DMS153 treated with DMSO at 0.1 percent for 48 hours (cell line): ENCODE results near the gene FUT8.

Source experiments
- DNase-seq: peaks from one replicate; lab custom pipeline; 2025; ENCODE audit not compliant: unreplicated experiment; lab: John Stamatoyannopoulos, UW

Gene FUT8

DNA sequence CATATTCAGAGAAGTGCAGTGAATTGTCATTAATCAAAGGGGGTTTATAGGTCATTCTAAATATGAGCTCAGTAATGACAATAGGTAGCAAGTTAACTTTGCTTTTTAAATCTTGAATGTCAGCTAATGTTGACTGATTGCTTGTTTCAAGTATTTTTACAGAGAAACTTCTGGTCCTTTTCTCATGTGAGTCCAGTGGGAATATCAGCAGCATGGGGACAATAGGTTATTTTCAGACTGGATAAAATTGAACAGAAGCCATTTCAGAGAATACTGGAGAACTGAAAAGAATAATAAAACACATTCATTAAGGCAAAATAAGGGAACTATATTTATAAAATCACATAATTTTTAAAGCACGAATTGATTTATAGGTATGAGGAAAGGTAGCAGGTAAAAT, 78.7 kb downstream of the FUT8 start:
- no peak for DNase-seq

DNA sequence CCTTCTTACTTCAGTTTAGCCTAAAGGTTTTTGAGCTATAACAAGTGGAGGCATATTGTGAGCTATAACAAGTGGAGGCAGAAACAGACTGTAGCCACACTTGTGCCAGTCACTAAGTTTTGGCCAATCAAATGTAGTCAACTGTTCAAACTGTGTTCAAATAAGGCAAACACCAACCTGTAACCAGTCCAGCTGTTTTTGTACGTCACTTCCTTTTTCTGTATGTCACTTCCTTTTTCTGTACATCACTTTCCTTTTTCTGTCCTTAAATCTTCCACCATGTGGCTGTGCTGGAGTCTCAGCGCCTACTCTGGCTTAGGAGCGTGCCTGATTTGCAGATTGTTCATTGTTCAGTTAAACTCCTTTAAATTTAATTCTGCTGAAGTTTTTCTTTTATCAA, 79.7 kb downstream of the FUT8 start:
- DNase-seq: no peak

DNA sequence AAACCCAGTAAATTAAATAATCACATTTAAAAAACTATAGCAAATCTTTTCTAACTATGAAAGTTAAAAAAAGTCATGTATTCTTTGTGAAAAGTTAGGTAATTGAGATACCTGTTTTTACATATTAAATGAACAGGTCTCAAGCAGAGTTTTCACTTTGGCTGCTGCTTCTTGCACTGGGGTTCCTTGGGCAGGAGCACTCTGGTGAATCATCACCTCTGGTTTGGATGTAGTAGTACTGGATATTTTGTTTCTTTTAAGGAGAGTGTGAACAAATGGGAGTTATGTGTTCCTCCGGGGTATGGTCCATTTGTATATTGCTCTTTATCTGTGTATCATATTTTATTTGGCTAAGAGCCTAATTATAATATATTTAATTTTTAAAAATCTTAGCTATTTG, 82.7 kb downstream of the FUT8 start:
- no peak for DNase-seq

- DNase-seq: no peak
These were observed 83.9 kb downstream of the FUT8 start for GRCh38 chr14:65496178-65496993.

DNA sequence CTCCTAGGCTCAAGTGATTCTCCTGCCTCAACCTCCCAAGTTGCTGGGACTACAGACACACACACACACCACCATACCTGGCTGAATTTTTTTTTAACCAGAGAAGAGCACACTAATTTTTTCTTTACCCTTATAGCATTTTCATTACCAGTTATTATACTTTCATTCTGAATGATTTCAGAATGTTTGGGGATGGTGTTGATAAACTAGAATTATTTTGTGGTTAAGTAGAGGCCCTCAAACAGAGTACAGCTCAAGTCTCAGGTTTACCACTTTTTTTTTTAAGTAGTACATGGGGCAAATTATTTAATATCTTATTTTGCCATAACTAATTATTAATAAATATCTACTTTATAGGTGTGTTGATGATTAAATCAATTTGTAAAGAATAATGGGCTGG, 86.6 kb downstream of the FUT8 start:
- DNase-seq: no peak

DNA sequence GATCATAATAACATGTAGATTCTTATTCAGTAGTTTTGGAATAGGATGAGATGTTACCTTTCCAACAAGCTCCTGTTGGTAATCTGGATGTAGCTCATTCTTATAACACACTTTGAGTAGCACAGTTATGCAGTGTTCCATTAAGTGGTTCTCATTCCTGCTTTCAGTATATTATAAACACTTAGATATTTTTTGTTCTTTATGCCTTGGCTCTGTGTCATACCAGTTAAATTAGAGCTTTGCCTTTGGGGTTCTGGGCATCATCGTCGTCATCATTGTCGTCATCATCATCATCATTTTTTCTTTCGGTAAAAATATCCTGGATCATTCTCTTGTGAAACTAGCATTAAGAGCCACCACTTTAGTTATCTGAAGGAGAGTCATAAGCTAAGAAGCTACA, 87.5 kb downstream of the FUT8 start:
- DNase-seq: no peak

DNA sequence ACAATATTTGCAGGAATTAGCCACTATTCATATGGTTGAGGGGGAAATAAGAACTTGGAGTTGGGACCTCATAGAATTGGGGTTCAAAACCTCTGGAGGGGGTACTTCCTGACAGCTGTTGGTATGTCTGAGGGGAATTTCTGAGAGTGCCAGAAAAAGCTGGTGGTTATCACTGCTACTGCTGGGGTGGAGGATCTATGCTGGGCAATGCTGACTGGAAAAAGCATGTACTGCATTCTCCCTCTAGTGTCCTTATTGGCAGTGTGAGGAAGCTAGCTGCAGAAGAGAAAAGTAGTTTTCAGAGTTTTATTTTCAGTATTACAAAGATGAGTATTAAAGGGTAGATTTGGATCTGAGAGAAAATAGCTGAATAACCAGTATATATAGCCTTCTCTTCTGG, 88.8 kb downstream of the FUT8 start:
- DNase-seq: no peak

- DNase-seq: no peak
These were observed 90.2 kb downstream of the FUT8 start for GRCh38 chr14:65502676-65503124.

DNA sequence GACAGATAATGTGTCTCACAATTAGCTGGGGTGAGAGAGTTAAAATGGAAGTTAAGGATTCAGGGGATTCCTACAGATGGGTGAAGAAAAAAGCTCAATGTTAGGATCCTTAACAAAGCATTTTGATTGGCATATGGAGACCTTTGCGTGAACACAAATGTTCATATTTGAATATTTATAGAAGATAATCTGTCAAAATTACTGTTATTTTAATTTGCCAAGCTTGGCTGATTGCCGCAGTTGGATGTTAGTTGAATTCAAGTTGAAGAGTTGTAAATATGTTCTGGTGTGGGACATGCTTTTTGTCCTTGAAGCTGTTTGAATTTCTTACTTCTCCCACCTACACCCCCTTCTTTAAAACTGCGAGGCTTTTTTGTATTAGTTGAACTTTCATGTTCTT, 91.2 kb downstream of the FUT8 start:
- no peak for DNase-seq

DNA sequence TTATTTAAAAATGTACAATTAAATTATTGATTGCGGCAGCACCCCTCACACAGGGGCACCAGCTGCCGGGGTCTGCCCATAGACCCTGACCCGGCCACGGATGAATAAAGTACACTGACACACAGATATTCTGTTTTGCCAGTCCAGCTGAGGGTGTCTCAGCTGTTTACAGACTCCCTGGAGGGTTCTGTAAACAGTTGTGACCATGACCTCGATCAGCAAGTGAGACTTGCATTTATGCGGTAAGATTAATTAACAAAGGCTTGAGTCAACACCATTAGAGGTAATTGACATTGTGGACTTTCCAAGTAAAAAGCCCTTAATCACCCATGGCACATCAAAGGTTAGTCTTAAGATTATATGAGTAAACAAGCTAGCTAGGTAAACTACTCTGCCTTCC, 94.3 kb downstream of the FUT8 start:
- DNase-seq: no peak

DNA sequence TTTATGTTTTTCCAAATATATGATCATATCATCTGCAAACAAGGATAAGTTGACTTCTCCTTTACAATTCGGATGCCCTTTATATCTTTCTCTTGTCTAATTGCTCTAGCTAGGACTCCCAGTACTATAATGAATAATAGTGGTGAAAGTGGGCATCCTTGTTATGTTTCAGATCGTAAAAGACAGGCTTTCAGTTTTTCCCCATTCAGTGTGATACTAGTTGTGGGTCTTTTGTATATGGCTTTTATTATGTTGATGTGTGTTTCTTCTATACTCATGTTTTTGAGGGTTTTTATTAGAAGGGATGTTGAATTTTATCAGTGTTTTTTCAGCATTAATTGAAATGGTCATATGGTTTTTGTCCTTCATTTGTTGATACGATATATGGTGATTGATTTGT, 97.3 kb downstream of the FUT8 start:
- no peak for DNase-seq

GRCh38 chr14:65513671-65514070, 101.1 kb downstream of the FUT8 start:
- no peak for DNase-seq

DNA sequence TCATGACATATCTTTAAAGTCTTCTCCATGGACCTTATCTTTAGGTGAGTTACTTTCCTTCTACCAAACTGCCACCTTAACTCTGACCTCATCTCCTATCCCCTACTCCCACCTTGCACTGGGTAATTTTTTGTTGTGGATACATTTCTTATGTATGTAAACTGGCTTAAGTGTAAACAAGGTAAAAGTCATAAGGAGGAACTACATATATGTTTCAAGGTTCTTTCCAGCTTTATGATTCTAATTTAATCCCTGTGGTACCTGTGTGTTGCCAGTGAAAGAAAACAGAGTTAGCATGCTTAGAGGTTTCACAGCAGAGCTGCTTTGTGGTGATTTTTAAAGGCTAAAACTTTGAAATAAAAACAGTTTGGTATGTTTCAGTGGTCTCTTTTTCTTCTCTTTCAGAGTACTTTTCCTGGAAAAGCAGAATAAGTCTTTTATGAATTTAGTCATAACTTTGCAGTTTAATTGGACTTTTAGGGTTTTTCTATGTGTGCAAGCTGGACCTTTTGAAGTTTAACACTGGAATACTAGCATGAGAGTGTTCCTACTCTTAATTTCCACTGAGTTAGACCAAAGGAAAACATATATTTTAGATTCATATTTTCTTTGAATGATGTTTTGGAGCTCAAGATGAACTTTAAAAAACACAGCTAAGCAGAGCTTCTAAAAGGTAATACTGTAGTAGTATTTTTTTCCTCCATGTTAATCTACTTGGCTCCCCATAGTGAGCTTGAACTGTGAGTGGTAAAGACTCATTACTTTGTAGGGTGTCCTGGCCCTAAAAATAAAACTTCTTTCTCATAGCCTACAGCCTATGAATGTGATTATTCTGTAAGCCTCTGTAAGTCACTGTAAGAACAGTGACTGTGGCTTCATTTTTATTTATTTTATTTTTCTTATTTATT, 105.4 kb downstream of the FUT8 start:
- no peak for DNase-seq

DNA sequence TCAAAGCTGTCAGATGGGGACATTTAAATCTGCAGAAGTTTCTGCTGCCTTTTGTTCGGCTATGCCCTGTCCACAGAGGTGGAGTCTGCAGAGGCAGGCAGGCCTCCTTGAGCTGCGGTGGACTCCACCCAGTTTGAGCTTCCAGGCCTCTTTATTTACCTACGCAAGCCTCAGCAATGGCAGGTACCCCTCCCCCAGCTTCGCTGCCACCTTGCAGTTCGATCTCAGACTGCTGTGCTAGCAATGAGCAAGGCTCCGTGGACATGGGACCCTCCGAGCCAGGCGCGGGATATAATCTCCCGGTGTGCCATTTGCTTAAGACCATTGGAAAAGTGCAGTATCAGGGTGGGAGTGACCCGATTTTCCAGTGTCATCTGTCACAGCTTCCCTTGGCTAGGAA, 115.5 kb downstream of the FUT8 start:
- DNase-seq: no peak

DNA sequence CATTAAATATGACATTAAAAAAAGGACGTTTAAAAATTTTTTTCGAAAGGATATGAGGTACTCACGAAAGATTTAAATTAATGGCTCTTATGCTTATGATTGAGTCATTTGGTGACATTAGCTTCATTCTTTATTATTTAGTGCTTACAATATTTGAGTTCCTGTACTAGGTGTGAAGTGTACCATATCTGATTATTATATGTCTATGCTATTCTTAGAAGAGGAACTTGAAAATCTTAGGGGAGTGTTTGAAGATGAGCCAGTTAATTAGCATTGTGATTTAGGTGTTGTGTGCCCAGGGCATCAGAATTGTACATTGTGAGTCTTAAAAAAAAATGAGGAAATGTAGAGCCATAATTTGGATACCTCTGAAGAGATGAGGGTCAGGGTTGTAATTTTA, 118.6 kb downstream of the FUT8 start:
- DNase-seq: no peak

GRCh38 chr14:65533736-65534404, 121.3 kb downstream of the FUT8 start:
- no peak for DNase-seq

- no peak for DNase-seq
These were observed 124.4 kb downstream of the FUT8 start for GRCh38 chr14:65536781-65537423.

DNA sequence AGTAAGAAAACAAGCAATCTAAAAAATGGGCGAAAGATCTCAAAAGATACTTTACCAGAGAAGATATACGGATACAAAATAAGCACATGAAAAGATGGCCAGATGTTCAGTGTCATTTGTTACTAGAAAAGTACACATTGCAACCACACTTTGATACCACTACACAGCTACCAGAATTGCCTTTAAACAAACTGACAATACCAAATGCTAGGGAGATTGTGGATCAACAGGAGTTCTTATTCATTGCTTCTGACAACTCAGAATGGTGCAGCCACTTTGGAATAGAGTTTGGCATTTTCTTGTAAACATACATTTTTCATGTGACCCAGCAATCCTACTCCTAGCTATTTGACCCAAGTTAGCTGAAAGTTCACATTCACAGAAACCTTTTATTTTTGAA, 136.3 kb downstream of the FUT8 start:
- no peak for DNase-seq

DNA sequence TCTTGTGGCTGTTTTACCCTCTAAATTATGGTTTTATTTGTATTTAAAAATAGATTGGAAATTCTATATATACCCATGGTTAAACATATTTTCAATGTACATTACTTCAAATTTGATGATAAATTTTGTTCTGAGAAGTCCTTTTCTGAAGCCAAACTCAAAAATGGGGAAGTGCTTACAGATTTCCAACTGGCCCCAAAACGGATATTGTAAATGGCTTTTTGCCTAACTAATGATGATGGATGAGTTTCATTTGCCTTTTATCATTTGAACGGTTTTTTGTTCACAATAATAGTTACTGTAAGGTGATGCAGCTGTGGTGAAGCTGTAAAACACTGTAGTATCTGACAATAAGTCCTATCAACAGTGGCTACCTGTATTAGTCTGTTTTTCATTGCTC, 136.9 kb downstream of the FUT8 start:
- no peak for DNase-seq

DNA sequence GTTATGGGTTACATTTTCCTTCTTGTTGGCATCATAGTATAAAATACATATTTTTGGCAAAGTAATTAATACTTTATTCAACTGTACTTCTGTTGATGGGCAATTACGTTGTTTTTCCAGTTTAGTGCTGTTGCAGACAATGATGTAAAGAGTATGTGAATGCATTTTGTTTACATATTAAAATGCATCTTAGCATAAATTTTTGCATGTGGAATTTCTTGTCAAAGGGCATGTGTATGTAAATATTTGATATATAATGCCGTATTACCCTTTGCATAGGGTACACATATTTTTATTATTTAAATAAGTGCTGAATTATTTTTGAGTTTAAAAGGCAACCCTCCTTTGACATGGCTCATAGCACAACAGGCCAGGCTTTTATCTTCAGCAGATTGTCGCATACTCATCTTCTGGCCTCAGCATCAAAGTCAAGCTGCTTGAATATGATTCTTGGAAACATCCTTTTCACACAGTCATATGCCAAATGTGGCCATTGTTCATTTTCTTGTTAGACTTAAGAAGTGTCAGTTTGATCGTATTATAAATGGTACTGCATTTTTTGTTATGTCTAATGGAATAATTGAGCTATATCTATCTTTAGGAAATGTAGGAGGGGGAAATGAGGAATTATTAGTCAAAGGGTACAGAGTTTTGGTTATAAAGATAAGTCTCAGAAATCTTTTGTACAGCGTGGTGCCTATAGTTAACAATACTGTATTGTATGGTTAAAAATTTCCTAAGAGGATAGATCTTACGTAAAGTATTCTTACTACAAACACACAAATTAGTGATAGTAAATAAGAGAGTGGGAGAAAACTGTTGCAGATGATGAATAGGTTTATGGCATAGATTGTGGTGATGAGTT, 138.5 kb downstream of the FUT8 start:
- DNase-seq: no peak
